ENCODE measurements around the gene TYSND1. TPM values are rescaled to one million over a fixed set of nuclear protein-coding genes. Genes with fewer than 3 reads are reported as not detected.

TYSND1 gene
- total RNA-seq, 2 experiments from 2014 or later: 20.0 to 20.3 TPM

- CTCF ChIA-PET: interaction anchor here (0.7 to 7.5 kb wide), 12 partner anchors 15 to 464 kb away, joined by 3 to 99 read pairs (median 3); partner anchors contain the start of genes MACROH2A2, SAR1A and TYSND1
- TF ChIP-seq CTCF (IDR thresholded peaks at IDR 0.05): no peak
- POLR2A ChIA-PET: interaction anchor here (0.6 to 2.3 kb wide), 6 partner anchors 17 to 139 kb away, joined by 3 to 18 read pairs (median 3); partner anchors contain the start of gene TYSND1
- Mint-ChIP-seq H3K4me3 (peak overlapping the region; percentile 85), H3K4me1 (ENCODE audit: low read depth) (peaks cover 44% of the 10 kb centered on the region), H3K36me3 (ENCODE audit: low read depth) (peaks cover 5% of the 10 kb centered on the region), H3K9me3 (no peaks in the 10 kb centered on the region), H3K27ac (peak overlapping the region; percentile 94), H3K27me3 (no peaks in the 10 kb centered on the region)
- intact Hi-C loops (cut with micrococcal nuclease): no loop called here
- DNase-seq (peak; percentile 39), ATAC-seq (peak; percentile 88)
These were observed 53.1 kb downstream of the TYSND1 start for GRCh38 chr10:70093335-70093944.

GRCh38 chr10:70092389-70092718 is 54.1 kb downstream of the TYSND1 start:
- H3K27ac Mint-ChIP-seq: peak overlapping the region; percentile 94
- H3K36me3 Mint-ChIP-seq (ENCODE audit: low read depth): peaks cover 4% of the 10 kb centered on the region
- peaks cover 44% of the 10 kb centered on the region for H3K4me1 Mint-ChIP-seq (ENCODE audit: low read depth)
- no peaks in the 10 kb centered on the region for H3K27me3 Mint-ChIP-seq
- ATAC-seq (no peak), DNase-seq (no peak)
- POLR2A ChIA-PET: interaction anchor here (2.3 kb wide), 1 partner anchor 54 kb away, joined by 18 read pairs; the partner anchor contains the start of gene TYSND1
- intact Hi-C loops (cut with micrococcal nuclease): no loop called here
- H3K9me3 Mint-ChIP-seq: no peaks in the 10 kb centered on the region
- TF ChIP-seq CTCF (IDR thresholded peaks at IDR 0.05): no peak
- CTCF ChIA-PET: interaction anchor here (0.9 to 7.5 kb wide), 7 partner anchors 16 to 272 kb away, joined by 3 to 99 read pairs (median 6); partner anchors contain the start of genes MACROH2A2 and TYSND1
- H3K4me3 Mint-ChIP-seq: peak overlapping the region; percentile 85

GRCh38 chr10:70090951-70091350 is 55.5 kb downstream of the TYSND1 start:
- DNase-seq: no peak
- intact Hi-C loops (cut with micrococcal nuclease): no loop called here
- CTCF ChIA-PET: interaction anchor here (1.2 to 7.5 kb wide), 2 partner anchors 17 to 26 kb away, joined by 4 to 99 read pairs; no protein-coding TSS in a partner anchor
- Mint-ChIP-seq H3K4me1 (ENCODE audit: low read depth) (peaks cover 38% of the 10 kb centered on the region), H3K27ac (no peak overlapping the region), H3K27me3 (no peaks in the 10 kb centered on the region), H3K9me3 (no peaks in the 10 kb centered on the region), H3K36me3 (ENCODE audit: low read depth) (peaks cover 4% of the 10 kb centered on the region), H3K4me3 (no peak overlapping the region)
- POLR2A ChIA-PET: no interaction called here
- no peak for ATAC-seq
- no peak for TF ChIP-seq CTCF (IDR thresholded peaks at IDR 0.05)

GRCh38 chr10:70090013-70090412 is 56.5 kb downstream of the TYSND1 start:
- H3K27ac Mint-ChIP-seq: no peak overlapping the region
- POLR2A ChIA-PET: no interaction called here
- TF ChIP-seq CTCF (IDR thresholded peaks at IDR 0.05): no peak
- H3K36me3 Mint-ChIP-seq (ENCODE audit: low read depth): peaks cover 3% of the 10 kb centered on the region
- H3K4me3 Mint-ChIP-seq: no peak overlapping the region
- H3K27me3 Mint-ChIP-seq: no peaks in the 10 kb centered on the region
- no peaks in the 10 kb centered on the region for H3K9me3 Mint-ChIP-seq
- no peak for DNase-seq
- peaks cover 33% of the 10 kb centered on the region for H3K4me1 Mint-ChIP-seq (ENCODE audit: low read depth)
- CTCF ChIA-PET: interaction anchor here (0.7 to 1.2 kb wide), 2 partner anchors 18 to 25 kb away, joined by 3 to 4 read pairs; no protein-coding TSS in a partner anchor
- ATAC-seq: no peak
- intact Hi-C loops (cut with micrococcal nuclease): no loop called here

GRCh38 chr10:70088308-70088698 is 58.2 kb downstream of the TYSND1 start:
- CTCF ChIA-PET: interaction anchor here (1.0 kb wide), 1 partner anchor 28 kb away, joined by 4 read pairs; no protein-coding TSS in a partner anchor
- DNase-seq (no peak), ATAC-seq (no peak)
- Mint-ChIP-seq H3K27ac (no peak overlapping the region), H3K36me3 (ENCODE audit: low read depth) (no peaks in the 10 kb centered on the region), H3K9me3 (no peaks in the 10 kb centered on the region), H3K27me3 (no peaks in the 10 kb centered on the region), H3K4me3 (no peak overlapping the region), H3K4me1 (ENCODE audit: low read depth) (peaks cover 17% of the 10 kb centered on the region)
- intact Hi-C loops (cut with micrococcal nuclease): no loop called here
- POLR2A ChIA-PET: no interaction called here
- TF ChIP-seq CTCF (IDR thresholded peaks at IDR 0.05): no peak
